ENCODE results near the gene AADACL4. TPM values are rescaled to one million over a fixed set of nuclear protein-coding genes. Genes with fewer than 3 reads are reported as not detected.
A peak's percentile ranks its signal among the peaks of the same experiment; 100 is the strongest.

The AADACL4 gene
- total RNA-seq, 1 donor: 0.43 TPM

GRCh38 chr1:12603224-12603623, 40.7 kb upstream of the AADACL4 start:
- no peak for TF ChIP-seq CTCF (IDR thresholded peaks at IDR 0.05; ENCODE audit: insufficient read depth, low read depth, low read length)
- no peak overlapping the region for H3K4me3 ChIP-seq (ENCODE audit: low read depth, low read length)
- no peak for DNase-seq (ENCODE audit: low read depth)

DNA sequence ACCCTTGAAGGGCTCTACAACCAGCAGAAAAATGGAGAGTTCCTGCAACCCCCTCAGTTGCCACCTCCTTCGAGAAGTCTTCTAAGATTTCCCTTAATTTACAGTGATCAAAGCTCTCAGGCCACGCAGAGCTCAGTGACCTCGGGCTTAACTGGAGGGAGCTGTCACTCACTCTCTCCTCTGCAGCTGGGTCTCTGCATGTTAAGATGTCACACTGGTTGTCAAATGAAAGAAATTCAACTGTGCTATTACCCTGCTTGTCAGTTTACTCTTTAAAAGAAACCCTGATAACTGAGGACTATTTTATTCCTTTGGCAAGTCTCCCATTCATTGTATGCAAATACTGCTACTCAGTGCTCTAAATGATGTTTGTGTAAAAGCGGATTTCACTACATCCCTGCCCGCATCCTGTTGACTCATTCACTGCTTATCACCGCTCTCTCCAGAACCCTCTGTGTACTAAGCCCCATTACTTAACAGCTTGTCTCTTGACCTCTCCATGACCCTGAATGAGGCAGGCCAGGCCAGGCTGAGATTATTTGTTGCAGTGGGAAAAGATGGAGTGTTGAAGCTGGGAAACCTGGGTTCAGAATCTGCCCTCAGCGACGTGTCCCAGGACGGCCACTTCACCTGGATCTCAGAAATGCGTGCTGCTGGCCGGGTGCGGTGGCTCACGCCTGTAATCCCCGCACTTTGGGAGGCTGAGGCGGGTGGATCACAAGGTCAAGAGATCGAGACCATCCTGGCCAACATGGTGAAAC, 39.6 kb upstream of the AADACL4 start:
- no peak overlapping the region for H3K4me3 ChIP-seq (ENCODE audit: low read depth, low read length)
- no peak for TF ChIP-seq CTCF (IDR thresholded peaks at IDR 0.05; ENCODE audit: insufficient read depth, low read depth, low read length)
- DNase-seq (ENCODE audit: low read depth): peak; percentile 99

GRCh38 chr1:12604986-12605385, 38.9 kb upstream of the AADACL4 start:
- DNase-seq (ENCODE audit: low read depth): no peak
- no peak overlapping the region for H3K4me3 ChIP-seq (ENCODE audit: low read depth, low read length)
- TF ChIP-seq CTCF (IDR thresholded peaks at IDR 0.05; ENCODE audit: insufficient read depth, low read depth, low read length): no peak

- H3K4me3 ChIP-seq (ENCODE audit: low read depth, low read length): no peak overlapping the region
- no peak for DNase-seq (ENCODE audit: low read depth)
- no peak for TF ChIP-seq CTCF (IDR thresholded peaks at IDR 0.05; ENCODE audit: insufficient read depth, low read depth, low read length)
These were observed 36.6 kb upstream of the AADACL4 start for GRCh38 chr1:12607263-12607662.

- no peak for TF ChIP-seq CTCF (IDR thresholded peaks at IDR 0.05; ENCODE audit: insufficient read depth, low read depth, low read length)
- DNase-seq (ENCODE audit: low read depth): no peak
- no peak overlapping the region for H3K4me3 ChIP-seq (ENCODE audit: low read depth, low read length)
These were observed 35.5 kb upstream of the AADACL4 start for GRCh38 chr1:12608311-12608957.

- no peak for TF ChIP-seq CTCF (IDR thresholded peaks at IDR 0.05; ENCODE audit: insufficient read depth, low read depth, low read length)
- DNase-seq (ENCODE audit: low read depth): no peak
- no peak overlapping the region for H3K4me3 ChIP-seq (ENCODE audit: low read depth, low read length)
These were observed 34.3 kb upstream of the AADACL4 start for GRCh38 chr1:12609469-12610003.
